GM21619 (cell line): ENCODE measurements around the gene PIP5KL1.

Source experiments
- ATAC-seq: cut with Tn5 transposase; IDR thresholded peaks from one replicate; pipeline ENCODE4 v1.9.1; 2021; ENCODE audit not compliant: unreplicated experiment

Gene PIP5KL1

GRCh38 chr9:127950513-127951289, 20.1 kb upstream of the PIP5KL1 start:
- ATAC-seq = no peak

GRCh38 chr9:127949827-127950512, 19.4 kb upstream of the PIP5KL1 start:
- ATAC-seq = no peak

- ATAC-seq = no peak
These were observed 17.5 kb upstream of the PIP5KL1 start for GRCh38 chr9:127947841-127948710.

- no peak for ATAC-seq
These were observed 16.2 kb upstream of the PIP5KL1 start for GRCh38 chr9:127946728-127947127.

- ATAC-seq = no peak
These were observed 15.4 kb upstream of the PIP5KL1 start for GRCh38 chr9:127945942-127946341.

- ATAC-seq = no peak
These were observed 14.8 kb upstream of the PIP5KL1 start for GRCh38 chr9:127945338-127945737.

GRCh38 chr9:127944586-127945218, 14.1 kb upstream of the PIP5KL1 start:
- no peak for ATAC-seq

GRCh38 chr9:127943731-127944144, 13.2 kb upstream of the PIP5KL1 start:
- ATAC-seq = no peak

GRCh38 chr9:127943011-127943662, 12.6 kb upstream of the PIP5KL1 start:
- ATAC-seq = no peak

- no peak for ATAC-seq
These were observed 11.8 kb upstream of the PIP5KL1 start for GRCh38 chr9:127942216-127943010.

GRCh38 chr9:127941961-127942215, 11.3 kb upstream of the PIP5KL1 start:
- no peak for ATAC-seq

GRCh38 chr9:127941062-127941960, 10.7 kb upstream of the PIP5KL1 start:
- no peak for ATAC-seq

GRCh38 chr9:127940593-127940992, 10.0 kb upstream of the PIP5KL1 start:
- ATAC-seq = no peak

GRCh38 chr9:127938298-127938690, 7.7 kb upstream of the PIP5KL1 start:
- ATAC-seq = no peak

- peak; percentile 92 for ATAC-seq
These were observed 7.1 kb upstream of the PIP5KL1 start, which contains the start of gene DPM2 for GRCh38 chr9:127937388-127938297. TSS of gene DPM2 (minus strand) at chr9:127937854. CDS start at chr9:127937820, 34 bp downstream.

GRCh38 chr9:127937056-127937387, 6.4 kb upstream of the PIP5KL1 start:
- no peak for ATAC-seq

GRCh38 chr9:127936347-127936852, 5.8 kb upstream of the PIP5KL1 start:
- ATAC-seq = no peak

GRCh38 chr9:127935765-127936221, 5.2 kb upstream of the PIP5KL1 start:
- no peak for ATAC-seq
